Lower leg skin (tissue), 4 donors: ENCODE data around the gene ODC1. TPM values are rescaled to one million over a fixed set of nuclear protein-coding genes. Genes with fewer than 3 reads are reported as not detected.

Experiments
- DNase-seq, 2 donors: peaks; one replicate each; pipeline ENCODE4 v3.0.0-alpha.2; 2019; ENCODE audit warnings: low spot score in 2 of 2
- H3K4me3 ChIP-seq: fragments of 200-600 bp; sonication (generic); 2 replicates; pipeline ENCODE4 v1.5.1; 2017; ENCODE audit warnings: mild to moderate bottlenecking, low read depth; ENCODE audit not compliant: poor library complexity, severe bottlenecking
- POLR2A ChIP-seq, 2 donors: fragments of 450-650 bp; IDR thresholded peaks; one replicate each; pipeline ENCODE4 v1.6.1; 2016 to 2017; ENCODE audit warnings: antibody characterized with exemption in 2 of 2, mild to moderate bottlenecking in 1 of 2, moderate library complexity in 1 of 2
- WGBS, 2 donors: methylation state at CpG; one replicate each; pipeline ENCODE4 v1.1.5; 2018; 5-methylcytosine and 5-hydroxymethylcytosine counted together
- intact Hi-C: fragments of 100-400 bp; cut with DNase I; formaldehyde crosslinking; loops from one replicate; pipeline ENCODE4 v1.15.0; 2023; ENCODE audit warnings: low total_unique reads
- total RNA-seq, 4 donors: library from RNA; depleted of rRNA; stranded (reverse); fragments of >200 nt; gene quantifications; one replicate each; pipeline ENCODE4 v1.1.0, GENCODE V29; 2016
- TF ChIP-seq, protein P1 (sequence below), 3 donors: fragments of 450-650 bp; IDR thresholded peaks; one replicate each; pipeline ENCODE4 v1.5.1; 2016; ENCODE audit warnings: antibody characterized with exemption in 3 of 3, mild to moderate bottlenecking in 3 of 3, moderate library complexity in 2 of 3

ODC1 gene
- total RNA-seq, 4 donors from 2014 or later = 11.5 to 19.7 (median 17.8) TPM

DNA sequence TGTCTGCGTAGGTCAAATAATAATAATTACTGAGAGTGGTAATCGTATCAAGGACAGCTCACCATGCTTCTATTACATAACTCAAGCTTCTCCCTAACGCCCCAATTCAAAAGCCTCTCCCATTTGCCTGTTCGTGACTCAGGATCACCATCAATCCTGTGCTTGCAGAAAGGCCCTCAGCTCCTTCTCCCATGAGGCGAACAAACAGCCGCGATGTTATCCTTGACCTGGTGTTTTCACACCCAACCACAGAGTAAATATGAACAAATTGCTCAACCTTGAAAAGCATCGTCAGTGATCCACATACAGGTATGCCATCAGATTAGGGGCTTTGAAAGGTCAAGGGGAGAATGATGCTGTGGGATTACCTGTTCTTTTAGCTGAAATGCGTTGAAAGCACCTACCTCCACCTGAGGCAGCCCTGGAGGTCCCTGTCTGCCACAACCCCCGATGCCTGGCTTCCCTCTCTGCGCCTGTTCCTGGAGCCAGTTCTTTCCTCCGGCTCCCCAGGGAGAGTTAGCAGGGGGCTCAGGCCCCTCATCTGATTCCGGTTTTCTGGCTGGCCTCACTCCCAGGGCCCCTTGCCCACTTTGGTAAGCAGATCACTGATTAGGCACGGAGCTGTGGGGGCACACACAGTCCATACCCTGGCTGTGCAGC is 39.1 kb upstream of the ODC1 start:
- WGBS, 2 donors = 69 to 76% methylated on average over 14 of the region's 14 CpGs
- intact Hi-C loops = no loop called here
- no peak overlapping the region for H3K4me3 ChIP-seq
- peak in 1 of 2 donors; percentile 76 for DNase-seq
- TF ChIP-seq, protein P1, sequence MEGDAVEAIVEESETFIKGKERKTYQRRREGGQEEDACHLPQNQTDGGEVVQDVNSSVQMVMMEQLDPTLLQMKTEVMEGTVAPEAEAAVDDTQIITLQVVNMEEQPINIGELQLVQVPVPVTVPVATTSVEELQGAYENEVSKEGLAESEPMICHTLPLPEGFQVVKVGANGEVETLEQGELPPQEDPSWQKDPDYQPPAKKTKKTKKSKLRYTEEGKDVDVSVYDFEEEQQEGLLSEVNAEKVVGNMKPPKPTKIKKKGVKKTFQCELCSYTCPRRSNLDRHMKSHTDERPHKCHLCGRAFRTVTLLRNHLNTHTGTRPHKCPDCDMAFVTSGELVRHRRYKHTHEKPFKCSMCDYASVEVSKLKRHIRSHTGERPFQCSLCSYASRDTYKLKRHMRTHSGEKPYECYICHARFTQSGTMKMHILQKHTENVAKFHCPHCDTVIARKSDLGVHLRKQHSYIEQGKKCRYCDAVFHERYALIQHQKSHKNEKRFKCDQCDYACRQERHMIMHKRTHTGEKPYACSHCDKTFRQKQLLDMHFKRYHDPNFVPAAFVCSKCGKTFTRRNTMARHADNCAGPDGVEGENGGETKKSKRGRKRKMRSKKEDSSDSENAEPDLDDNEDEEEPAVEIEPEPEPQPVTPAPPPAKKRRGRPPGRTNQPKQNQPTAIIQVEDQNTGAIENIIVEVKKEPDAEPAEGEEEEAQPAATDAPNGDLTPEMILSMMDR (IDR thresholded peaks at IDR 0.05) = no peak
- TF ChIP-seq POLR2A (IDR thresholded peaks at IDR 0.05) = no peak

DNA sequence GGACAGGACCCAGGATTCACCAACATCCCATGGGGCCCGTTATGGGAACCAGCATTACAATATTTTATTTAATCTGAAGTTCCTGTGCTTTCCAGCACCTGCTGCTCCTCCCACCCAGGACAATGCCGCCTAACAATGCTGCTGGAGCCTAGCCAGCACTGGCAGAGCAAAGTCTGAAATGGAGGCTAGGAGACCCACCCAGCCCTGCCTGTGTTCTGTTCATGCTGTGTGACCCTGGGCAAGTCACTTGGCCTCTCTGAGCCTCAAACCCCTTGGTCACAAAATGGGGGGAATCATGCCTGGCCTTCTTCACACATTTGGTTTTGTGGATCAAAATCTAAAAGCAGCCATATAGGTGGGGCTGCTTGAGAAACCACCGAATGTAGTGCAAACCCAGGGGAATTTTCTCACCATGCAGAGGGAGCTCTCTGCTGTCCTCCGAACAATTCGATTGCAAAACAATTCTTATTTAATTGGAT is 38.5 kb upstream of the ODC1 start:
- TF ChIP-seq POLR2A (IDR thresholded peaks at IDR 0.05) = no peak
- TF ChIP-seq, protein P1 (IDR thresholded peaks at IDR 0.05) = no peak
- 58 to 63% methylated on average over 5 of the region's 5 CpGs for WGBS, 2 donors
- DNase-seq = peak in 1 of 2 donors; percentile 50
- intact Hi-C loops = no loop called here
- no peak overlapping the region for H3K4me3 ChIP-seq

DNA sequence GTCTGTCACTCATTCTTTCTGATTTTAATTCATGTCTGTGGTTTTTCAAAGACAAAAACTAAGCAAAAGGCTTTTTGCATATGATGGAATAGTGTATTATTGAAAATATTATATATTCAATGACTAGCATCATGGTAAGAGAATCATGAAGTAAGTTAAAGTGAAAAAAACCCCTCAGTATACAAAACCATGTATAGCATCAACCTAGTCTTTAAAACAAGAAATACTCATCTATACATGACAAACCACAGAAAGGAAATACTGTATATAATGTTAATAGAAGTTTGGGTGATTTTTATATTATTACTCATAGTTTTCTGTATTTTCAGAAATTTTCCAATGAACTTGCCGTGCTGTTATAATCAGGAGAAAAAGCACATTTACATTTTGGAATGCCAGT is 38.0 kb upstream of the ODC1 start:
- no peak overlapping the region for H3K4me3 ChIP-seq
- WGBS, 2 donors = 84 to 85% methylated on average over 1 of the region's 1 CpG
- DNase-seq = no peak
- intact Hi-C loops = no loop called here
- TF ChIP-seq, protein P1 (IDR thresholded peaks at IDR 0.05) = no peak
- no peak for TF ChIP-seq POLR2A (IDR thresholded peaks at IDR 0.05)

DNA sequence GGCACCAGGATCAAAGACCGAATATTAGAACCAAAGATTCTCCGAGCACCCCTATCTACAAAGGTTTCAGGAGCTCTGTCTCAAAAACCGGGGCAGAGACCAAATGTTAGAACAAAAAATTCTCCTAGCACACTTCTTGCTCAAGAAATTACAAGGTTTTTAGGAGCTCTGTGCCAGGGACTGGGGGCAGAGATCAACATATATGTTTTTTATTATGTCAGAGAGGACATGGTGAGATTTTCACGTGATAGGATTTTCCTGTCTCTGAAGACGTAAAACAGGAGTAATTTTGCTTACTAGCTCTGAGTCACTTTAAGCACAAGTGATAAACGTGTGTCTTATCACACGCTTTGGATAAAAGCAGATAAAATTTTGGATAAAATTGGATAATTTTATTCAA is 34.8 kb upstream of the ODC1 start:
- no peak for DNase-seq
- no peak for TF ChIP-seq POLR2A (IDR thresholded peaks at IDR 0.05)
- TF ChIP-seq, protein P1 (IDR thresholded peaks at IDR 0.05) = no peak
- WGBS, 2 donors = 63 to 64% methylated on average over 7 of the region's 7 CpGs
- no peak overlapping the region for H3K4me3 ChIP-seq
- intact Hi-C loops = no loop called here

DNA sequence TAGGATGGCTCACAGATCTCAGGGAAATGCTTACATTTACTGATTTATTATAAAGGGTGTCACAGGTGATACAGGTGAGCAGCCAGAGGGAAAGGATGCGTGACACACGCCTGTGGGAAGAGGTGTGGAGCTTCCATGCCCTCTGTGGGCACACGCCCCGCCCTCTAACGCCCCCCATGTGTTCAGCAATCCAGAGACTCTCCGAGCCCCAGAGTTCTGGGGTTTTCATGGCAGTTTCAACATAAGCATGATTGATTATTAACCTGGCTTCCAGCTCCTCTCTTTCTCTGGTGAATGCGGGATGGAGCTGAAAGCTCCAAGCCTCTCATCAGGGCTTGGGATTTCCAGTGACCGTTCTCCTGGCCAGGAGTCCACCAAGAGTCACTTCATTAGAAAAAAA is 34.3 kb upstream of the ODC1 start:
- DNase-seq = no peak
- 68 to 69% methylated on average over 8 of the region's 8 CpGs for WGBS, 2 donors
- intact Hi-C loops = no loop called here

More for the DNA sequence above, 34.3 kb upstream of the ODC1 start:
- no peak overlapping the region for H3K4me3 ChIP-seq
- TF ChIP-seq, protein P1 (IDR thresholded peaks at IDR 0.05) = no peak
- TF ChIP-seq POLR2A (IDR thresholded peaks at IDR 0.05) = no peak
